Adipose tissue (tissue), 3 donors: ENCODE measurements around the gene ZNF839. TPM values are rescaled to one million over a fixed set of nuclear protein-coding genes. Genes with fewer than 3 reads are reported as not detected.
"Not testable (repeated sequence)": the region's sequence is repeated elsewhere in the genome, so short reads cannot be mapped to it uniquely, and the experiment has no call there.

Source experiments
- H3K27ac ChIP-seq: one replicate; pipeline ENCODE4 v1.5.1; 2013; ENCODE audit warnings: low read depth, low read length
- WGBS, 3 donors: extraction: QIAGEN DNeasy Blood & Tissue Kit; methylation state at CpG; one replicate each; pipeline ENCODE4 v1.1.7; 2013; 5-methylcytosine and 5-hydroxymethylcytosine counted together
- polyA plus RNA-seq, 3 donors: library from polyadenylated mRNA; stranded (reverse); fragments of 200-250 nt; gene quantifications; one replicate each; pipeline ENCODE4 v1.2.3, GENCODE V29; 2013
- donor health status: healthy with polysubstance abuse.
- donor health status: Bipolar disorder and iron deficiency.
- donor health status: healthy.

The ZNF839 gene
- polyA plus RNA-seq, 3 donors, result 5.6 to 10.0 (median 6.6) TPM

- H3K27ac ChIP-seq, result no peak overlapping the region
- WGBS, 3 donors, result 93 to 94% (median 93%) methylated on average over 8 of the region's 8 CpGs
Measured at GRCh38 chr14:102330806-102331205, 11.3 kb downstream of the ZNF839 start.

- H3K27ac ChIP-seq, result no peak overlapping the region
- WGBS, 3 donors, result 68 to 77% (median 70%) methylated on average over 7 of the region's 7 CpGs
Measured at GRCh38 chr14:102333390-102333789, 13.8 kb downstream of the ZNF839 start.

GRCh38 chr14:102333795-102334705, 14.5 kb downstream of the ZNF839 start:
- no peak overlapping the region for H3K27ac ChIP-seq
- WGBS, 3 donors, result 79 to 90% (median 82%) methylated on average over 13 of the region's 13 CpGs

- 81 to 96% (median 93%) methylated on average over 7 of the region's 7 CpGs for WGBS, 3 donors
Measured at GRCh38 chr14:102335163-102335562, 15.6 kb downstream of the ZNF839 start.

GRCh38 chr14:102338724-102339123, 19.2 kb downstream of the ZNF839 start:
- peak overlapping the region; percentile 65 for H3K27ac ChIP-seq
- WGBS, 3 donors, result 92 to 94% (median 92%) methylated on average over 9 of the region's 9 CpGs

More at GRCh38 chr14:102335163-102335562, 15.6 kb downstream of the ZNF839 start:
- H3K27ac ChIP-seq, result no peak overlapping the region

GRCh38 chr14:102341566-102341965, 22.0 kb downstream of the ZNF839 start:
- H3K27ac ChIP-seq, result no peak overlapping the region
- 86 to 94% (median 90%) methylated on average over 8 of the region's 8 CpGs for WGBS, 3 donors

GRCh38 chr14:102342238-102342637, 22.7 kb downstream of the ZNF839 start:
- no peak overlapping the region for H3K27ac ChIP-seq
- 87 to 88% (median 88%) methylated on average over 5 of the region's 5 CpGs for WGBS, 3 donors

GRCh38 chr14:102344084-102344483, 24.5 kb downstream of the ZNF839 start:
- 86 to 94% (median 91%) methylated on average over 7 of the region's 7 CpGs for WGBS, 3 donors
- H3K27ac ChIP-seq, result no peak overlapping the region

- no peak overlapping the region for H3K27ac ChIP-seq
- 89 to 92% (median 90%) methylated on average over 5 of the region's 5 CpGs for WGBS, 3 donors
Measured at GRCh38 chr14:102344485-102344884, 24.9 kb downstream of the ZNF839 start.

- no peak overlapping the region for H3K27ac ChIP-seq
- WGBS, 3 donors, result 76 to 90% (median 87%) methylated on average over 3 of the region's 3 CpGs
Measured at GRCh38 chr14:102345232-102345631, 25.7 kb downstream of the ZNF839 start.

- WGBS, 3 donors, result 94 to 99% (median 96%) methylated on average over 4 of the region's 4 CpGs
- H3K27ac ChIP-seq, result no peak overlapping the region
Measured at GRCh38 chr14:102346645-102347044, 27.1 kb downstream of the ZNF839 start.

- H3K27ac ChIP-seq, result no peak overlapping the region
- 90 to 95% (median 91%) methylated on average over 16 of the region's 16 CpGs for WGBS, 3 donors
Measured at GRCh38 chr14:102348376-102348775, 28.8 kb downstream of the ZNF839 start.

- 62 to 91% (median 67%) methylated on average over 10 of the region's 10 CpGs for WGBS, 3 donors
- no peak overlapping the region for H3K27ac ChIP-seq
Measured at GRCh38 chr14:102351023-102351422, 31.5 kb downstream of the ZNF839 start.

GRCh38 chr14:102351593-102351992, 32.0 kb downstream of the ZNF839 start:
- WGBS, 3 donors, result 60 to 87% (median 65%) methylated on average over 9 of the region's 9 CpGs
- H3K27ac ChIP-seq, result not testable (repeated sequence)

GRCh38 chr14:102352213-102352612, 32.7 kb downstream of the ZNF839 start:
- WGBS, 3 donors, result 58 to 88% (median 69%) methylated on average over 4 of the region's 4 CpGs
- H3K27ac ChIP-seq, result no peak overlapping the region

GRCh38 chr14:102353126-102353619, 33.6 kb downstream of the ZNF839 start:
- H3K27ac ChIP-seq, result no peak overlapping the region
- 52 to 84% (median 74%) methylated on average over 8 of the region's 8 CpGs for WGBS, 3 donors

GRCh38 chr14:102356280-102356679, 36.7 kb downstream of the ZNF839 start:
- H3K27ac ChIP-seq, result no peak overlapping the region

GRCh38 chr14:102359341-102359740, 39.8 kb downstream of the ZNF839 start:
- 89 to 99% (median 91%) methylated on average over 2 of the region's 2 CpGs for WGBS, 3 donors
- no peak overlapping the region for H3K27ac ChIP-seq

More at GRCh38 chr14:102356280-102356679, 36.7 kb downstream of the ZNF839 start:
- 90 to 95% (median 90%) methylated on average over 3 of the region's 3 CpGs for WGBS, 3 donors

- WGBS, 3 donors, result 97 to 98% (median 98%) methylated on average over 3 of the region's 3 CpGs
Measured at GRCh38 chr14:102360388-102360787, 40.8 kb downstream of the ZNF839 start.

GRCh38 chr14:102362084-102362483, 42.5 kb downstream of the ZNF839 start:
- WGBS, 3 donors, result 24 to 27% (median 26%) methylated on average over 4 of the region's 4 CpGs
- H3K27ac ChIP-seq, result no peak overlapping the region

More at GRCh38 chr14:102360388-102360787, 40.8 kb downstream of the ZNF839 start:
- no peak overlapping the region for H3K27ac ChIP-seq
